HG03095 (cell line): ENCODE data around the gene ATF4.
"Not testable (repeated sequence)": the region's sequence is repeated elsewhere in the genome, so short reads cannot be mapped to it uniquely, and the experiment has no call there.

ENCODE experiments used
- ATAC-seq: cut with Tn5 transposase; IDR thresholded peaks from one replicate; pipeline ENCODE4 v1.9.1; 2021; ENCODE audit warnings: moderate library complexity; ENCODE audit not compliant: unreplicated experiment

The ATF4 gene

GRCh38 chr22:39489094-39490068 is 31.0 kb upstream of the ATF4 start:
- ATAC-seq, result no peak

GRCh38 chr22:39490135-39490798 is 30.1 kb upstream of the ATF4 start:
- ATAC-seq, result no peak

- ATAC-seq, result no peak
Observed at GRCh38 chr22:39490966-39491680, 29.2 kb upstream of the ATF4 start.

- no peak for ATAC-seq
Observed at GRCh38 chr22:39491696-39492095, 28.7 kb upstream of the ATF4 start.

GRCh38 chr22:39492186-39492585 is 28.2 kb upstream of the ATF4 start:
- no peak for ATAC-seq

- ATAC-seq, result no peak
Observed at GRCh38 chr22:39493759-39494158, 26.6 kb upstream of the ATF4 start.

GRCh38 chr22:39494471-39495120 is 25.8 kb upstream of the ATF4 start:
- ATAC-seq, result no peak

GRCh38 chr22:39496131-39496838 is 24.1 kb upstream of the ATF4 start:
- ATAC-seq, result no peak

- no peak for ATAC-seq
Observed at GRCh38 chr22:39497429-39497828, 22.9 kb upstream of the ATF4 start.

GRCh38 chr22:39498368-39498767 is 22.0 kb upstream of the ATF4 start:
- ATAC-seq, result no peak

GRCh38 chr22:39498802-39499201 is 21.6 kb upstream of the ATF4 start:
- no peak for ATAC-seq

GRCh38 chr22:39500101-39500500 is 20.3 kb upstream of the ATF4 start:
- ATAC-seq, result no peak

GRCh38 chr22:39501644-39502108 is 18.7 kb upstream of the ATF4 start:
- peak; percentile 18 for ATAC-seq

- ATAC-seq, result peak; percentile 84
Observed at GRCh38 chr22:39502109-39502788, 18.1 kb upstream of the ATF4 start, which contains the start of gene MIEF1. MIEF1 (plus strand) TSS chr22:39502290; CDS start chr22:39511295, 9,005 bp downstream.

- no peak for ATAC-seq
Observed at GRCh38 chr22:39502789-39503409, 17.5 kb upstream of the ATF4 start.

GRCh38 chr22:39503630-39504029 is 16.7 kb upstream of the ATF4 start:
- ATAC-seq, result no peak

GRCh38 chr22:39504071-39504470 is 16.3 kb upstream of the ATF4 start:
- no peak for ATAC-seq

- ATAC-seq, result not testable (repeated sequence)
Observed at GRCh38 chr22:39507021-39507420, 13.3 kb upstream of the ATF4 start.

- ATAC-seq, result no peak
Observed at GRCh38 chr22:39508393-39508792, 12.0 kb upstream of the ATF4 start.
